Right cardiac atrium (tissue), 5 donors: ENCODE data around the gene FAM163A. TPM values are rescaled to one million over a fixed set of nuclear protein-coding genes. Genes with fewer than 3 reads are reported as not detected.

Experiments used
- ATAC-seq, 2 donors: fragments of 200-7000 bp; cut with Tn5 transposase; one replicate each; pipeline versions ENCODE4 v1.8.0 to v1.9.1; 2020; ENCODE audit warnings: moderate library complexity in 2 of 2, mild to moderate bottlenecking in 1 of 2
- DNase-seq, 3 donors: peaks; one replicate each; pipeline ENCODE4 v3.0.0-alpha.2; 2020
- H3K27ac ChIP-seq: one replicate; pipeline ENCODE4 v1.5.1; 2013; ENCODE audit warnings: mild to moderate bottlenecking, low read length, control low read depth, moderate library complexity
- H3K27me3 ChIP-seq: one replicate; pipeline ENCODE4 v1.6.1; 2013; ENCODE audit not compliant: control insufficient read depth, insufficient read depth
- H3K4me1 ChIP-seq: one replicate; pipeline ENCODE4 v1.6.1; 2013; ENCODE audit warnings: low read length; ENCODE audit not compliant: control insufficient read depth, insufficient read depth
- H3K4me3 ChIP-seq: one replicate; pipeline ENCODE4 v1.5.1; 2013; ENCODE audit warnings: low read length, control low read depth
- H3K9me3 ChIP-seq: one replicate; pipeline ENCODE4 v1.6.1; 2013; ENCODE audit warnings: low read length; ENCODE audit not compliant: control insufficient read depth
- WGBS: extraction: QIAGEN DNeasy Blood & Tissue Kit; methylation state at CpG from one replicate; pipeline ENCODE4 v1.1.7; 2013; 5-methylcytosine and 5-hydroxymethylcytosine counted together
- intact Hi-C, 4 donors: fragments of 100-400 bp; cut with DNase I; formaldehyde crosslinking; loops; one replicate each; pipeline versions ENCODE4 v1.11.0 to v1.14.0; 2022 to 2023
- polyA plus RNA-seq: library from polyadenylated mRNA; stranded (reverse); fragments of 200-250 nt; gene quantifications from one replicate; pipeline ENCODE4 v1.2.3, GENCODE V29; 2013
- total RNA-seq, 4 donors: library from RNA; stranded (reverse); fragmentation: NEBNext Ultra II Directional; extraction: Animal tissue kit (Norgen Biotek cat#: 25700); gene quantifications; one replicate each; pipeline ENCODE4 v1.2.1, GENCODE V29; 2021
- donor health status: healthy with polysubstance abuse.
- donor health status: DM: no; HTN: yes; CAD: no.
- donor health status: DM: no; HTN: no; CAD: no.
- donor health status: DM: no; HTN: yes; CAD: no; lungs with severe emphysema.
- donor health status: DM: yes; HTN: yes; CAD: no.

FAM163A gene
- total and polyA plus RNA-seq, 5 donors, result 0.09 to 0.19 (median 0.16) TPM; not detected in 2

GRCh38 chr1:179774566-179774965 is 31.5 kb downstream of the FAM163A start:
- Histone ChIP-seq H3K4me1 (no peaks in the 10 kb centered on the region), H3K9me3 (no peaks in the 10 kb centered on the region), H3K27me3 (no peaks in the 10 kb centered on the region), H3K27ac (no peak overlapping the region), H3K4me3 (no peak overlapping the region)
- ATAC-seq (no peak), DNase-seq (no peak)
- intact Hi-C loops, result no loop called here
- 89% methylated on average over 8 of the region's 8 CpGs for WGBS

GRCh38 chr1:179775009-179775408 is 31.9 kb downstream of the FAM163A start:
- H3K4me1 ChIP-seq, result no peaks in the 10 kb centered on the region
- ATAC-seq (no peak), DNase-seq (no peak)
- no peak overlapping the region for H3K4me3 ChIP-seq
- no peaks in the 10 kb centered on the region for H3K27me3 ChIP-seq
- no peaks in the 10 kb centered on the region for H3K9me3 ChIP-seq
- intact Hi-C loops, result no loop called here
- WGBS, result 92% methylated on average over 6 of the region's 6 CpGs
- no peak overlapping the region for H3K27ac ChIP-seq

- H3K27ac ChIP-seq, result no peak overlapping the region
- 98% methylated on average over 2 of the region's 2 CpGs for WGBS
- no peaks in the 10 kb centered on the region for H3K9me3 ChIP-seq
- intact Hi-C loops, result no loop called here
- no peaks in the 10 kb centered on the region for H3K4me1 ChIP-seq
- no peaks in the 10 kb centered on the region for H3K27me3 ChIP-seq
- no peak for ATAC-seq
- no peak for DNase-seq
- no peak overlapping the region for H3K4me3 ChIP-seq
Observed at GRCh38 chr1:179776831-179777230, 33.7 kb downstream of the FAM163A start.

GRCh38 chr1:179777731-179778130 is 34.6 kb downstream of the FAM163A start:
- intact Hi-C loops, result no loop called here
- no peak overlapping the region for H3K27ac ChIP-seq
- ATAC-seq, result no peak
- no peaks in the 10 kb centered on the region for H3K4me1 ChIP-seq
- no peak overlapping the region for H3K4me3 ChIP-seq
- no peaks in the 10 kb centered on the region for H3K9me3 ChIP-seq
- DNase-seq, result no peak
- 91% methylated on average over 3 of the region's 3 CpGs for WGBS
- H3K27me3 ChIP-seq, result no peaks in the 10 kb centered on the region

- Histone ChIP-seq H3K4me3 (no peak overlapping the region), H3K27ac (no peak overlapping the region), H3K4me1 (no peaks in the 10 kb centered on the region), H3K9me3 (no peaks in the 10 kb centered on the region), H3K27me3 (no peaks in the 10 kb centered on the region)
- intact Hi-C loops, result no loop called here
- 54% methylated on average over 2 of the region's 2 CpGs for WGBS
- peak in 1 of 3 donors; percentile 70 for DNase-seq
- ATAC-seq, result peak; percentile 42 to 62
Observed at GRCh38 chr1:179779645-179780272, 36.7 kb downstream of the FAM163A start.

- 50% methylated on average over 10 of the region's 10 CpGs for WGBS
- ATAC-seq, result peak; percentile 83 to 89
- intact Hi-C loops, result no loop called here
- no peaks in the 10 kb centered on the region for H3K4me1 ChIP-seq
- peak; percentile 75 to 86 (median 76) for DNase-seq
- H3K4me3 ChIP-seq, result no peak overlapping the region
- H3K9me3 ChIP-seq, result no peaks in the 10 kb centered on the region
- H3K27me3 ChIP-seq, result no peaks in the 10 kb centered on the region
- H3K27ac ChIP-seq, result no peak overlapping the region
Observed at GRCh38 chr1:179781962-179782361, 38.9 kb downstream of the FAM163A start.

- no peaks in the 10 kb centered on the region for H3K27me3 ChIP-seq
- no peak for ATAC-seq
- WGBS, result 73% methylated on average over 4 of the region's 4 CpGs
- H3K9me3 ChIP-seq, result no peaks in the 10 kb centered on the region
- DNase-seq, result no peak
- intact Hi-C loops, result no loop called here
- no peaks in the 10 kb centered on the region for H3K4me1 ChIP-seq
- no peak overlapping the region for H3K4me3 ChIP-seq
- H3K27ac ChIP-seq, result no peak overlapping the region
Observed at GRCh38 chr1:179785031-179785431, 41.9 kb downstream of the FAM163A start.

GRCh38 chr1:179785728-179786127 is 42.6 kb downstream of the FAM163A start:
- 67% methylated on average over 2 of the region's 2 CpGs for WGBS
- no peak for ATAC-seq

GRCh38 chr1:179786815-179787685 is 44.0 kb downstream of the FAM163A start:
- intact Hi-C loops, result no loop called here
- H3K9me3 ChIP-seq, result no peaks in the 10 kb centered on the region
- 77% methylated on average over 13 of the region's 13 CpGs for WGBS
- H3K4me1 ChIP-seq, result no peaks in the 10 kb centered on the region
- H3K27me3 ChIP-seq, result no peaks in the 10 kb centered on the region
- DNase-seq, result peak in 1 of 3 donors; percentile 60
- H3K4me3 ChIP-seq, result no peak overlapping the region
- no peak overlapping the region for H3K27ac ChIP-seq
- ATAC-seq, result no peak

More at GRCh38 chr1:179785728-179786127, 42.6 kb downstream of the FAM163A start:
- no peak overlapping the region for H3K27ac ChIP-seq
- intact Hi-C loops, result no loop called here
- H3K4me1 ChIP-seq, result no peaks in the 10 kb centered on the region
- no peaks in the 10 kb centered on the region for H3K9me3 ChIP-seq
- no peaks in the 10 kb centered on the region for H3K27me3 ChIP-seq
- DNase-seq, result no peak
- H3K4me3 ChIP-seq, result no peak overlapping the region

- H3K9me3 ChIP-seq, result no peaks in the 10 kb centered on the region
- WGBS, result 74% methylated on average over 6 of the region's 6 CpGs
- intact Hi-C loops, result no loop called here
Observed at GRCh38 chr1:179788259-179788658, 45.2 kb downstream of the FAM163A start.

GRCh38 chr1:179793281-179793680 is 50.2 kb downstream of the FAM163A start:
- intact Hi-C loops, result no loop called here
- no peaks in the 10 kb centered on the region for H3K9me3 ChIP-seq
- DNase-seq (no peak), ATAC-seq (no peak)
- 95% methylated on average over 4 of the region's 4 CpGs for WGBS
- H3K27me3 ChIP-seq, result no peaks in the 10 kb centered on the region
- H3K27ac ChIP-seq, result no peak overlapping the region
- no peak overlapping the region for H3K4me3 ChIP-seq
- H3K4me1 ChIP-seq, result peaks cover 4% of the 10 kb centered on the region

More at GRCh38 chr1:179788259-179788658, 45.2 kb downstream of the FAM163A start:
- ATAC-seq (no peak), DNase-seq (no peak)
- H3K4me1 ChIP-seq, result no peaks in the 10 kb centered on the region
- no peak overlapping the region for H3K4me3 ChIP-seq
- H3K27me3 ChIP-seq, result no peaks in the 10 kb centered on the region
- no peak overlapping the region for H3K27ac ChIP-seq
